NT2/D1 (cell line): Measurements from ENCODE around the gene GLI1.
A peak's percentile ranks its signal among the peaks of the same experiment; 100 is the strongest.
"Not testable (repeated sequence)": the region's sequence is repeated elsewhere in the genome, so short reads cannot be mapped to it uniquely, and the experiment has no call there.

Source experiments
- DNase-seq: peaks from one replicate; pipeline ENCODE4 v3.0.0-alpha.2; 2011; ENCODE audit warnings: low read depth, low spot score
- H3K27me3 ChIP-seq: 2 replicates; pipeline ENCODE4 v1.6.0; 2011; ENCODE audit warnings: mild to moderate bottlenecking; ENCODE audit not compliant: insufficient read length, insufficient read depth
- H3K36me3 ChIP-seq: 2 replicates; pipeline ENCODE4 v1.6.1; 2011; ENCODE audit warnings: mild to moderate bottlenecking, low read length, mixed read lengths; ENCODE audit not compliant: insufficient read depth, insufficient read length
- H3K4me1 ChIP-seq: 2 replicates; pipeline ENCODE4 v1.5.1; 2011; ENCODE audit not compliant: insufficient read depth, insufficient read length
- H3K4me3 ChIP-seq: 2 replicates; pipeline ENCODE4 v1.5.1; 2011; ENCODE audit warnings: low read depth; ENCODE audit not compliant: insufficient read length
- H3K9ac ChIP-seq: 2 replicates; pipeline ENCODE4 v1.6.0; 2011; ENCODE audit warnings: low read depth; ENCODE audit not compliant: insufficient read length
- H3K9me3 ChIP-seq: 2 replicates; pipeline ENCODE4 v1.5.1; 2011; ENCODE audit warnings: mild to moderate bottlenecking, low read length; ENCODE audit not compliant: insufficient read depth
- SUZ12 ChIP-seq: IDR thresholded peaks from 2 replicates; pipeline ENCODE4 v1.6.1; 2011; ENCODE audit not compliant: insufficient read length, insufficient read depth; ENCODE audit errors: extremely low read depth
- YY1 ChIP-seq: IDR thresholded peaks from 2 replicates; pipeline ENCODE4 v1.6.1; 2011; ENCODE audit not compliant: insufficient read length, insufficient read depth
- ZNF274 ChIP-seq: IDR thresholded peaks from 2 replicates; pipeline ENCODE4 v1.6.1; 2011; ENCODE audit warnings: mild to moderate bottlenecking, low read depth, low read length

GLI1 gene

DNA sequence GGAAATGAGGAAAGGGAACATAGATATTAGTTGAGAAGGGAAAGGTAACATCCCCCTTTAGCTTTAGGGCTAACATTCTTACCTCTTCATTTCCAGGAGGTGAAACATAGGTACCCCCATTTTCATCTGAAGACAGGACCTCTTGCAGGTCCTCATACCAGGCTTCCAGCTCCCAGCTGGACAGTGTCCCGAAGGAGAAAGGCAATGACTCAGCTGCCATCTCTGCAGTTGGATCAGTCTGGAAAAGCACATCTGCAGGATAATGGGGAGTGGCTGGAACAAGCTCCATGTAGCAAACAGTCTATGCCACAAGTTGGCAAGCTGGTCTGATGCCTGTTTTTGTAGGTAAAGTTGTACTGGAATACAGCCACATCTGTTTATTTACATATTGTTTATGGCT is 57.6 kb downstream of the GLI1 start:
- peaks cover 70% of the 10 kb centered on the region for H3K36me3 ChIP-seq
- H3K4me3 ChIP-seq: no peak overlapping the region
- H3K4me1 ChIP-seq: peaks cover 3% of the 10 kb centered on the region
- H3K27me3 ChIP-seq: no peaks in the 10 kb centered on the region
- TF ChIP-seq ZNF274 (no peak), YY1 (no peak), SUZ12 (no peak)
- no peak overlapping the region for H3K9ac ChIP-seq
- no peak for DNase-seq
- no peaks in the 10 kb centered on the region for H3K9me3 ChIP-seq

DNA sequence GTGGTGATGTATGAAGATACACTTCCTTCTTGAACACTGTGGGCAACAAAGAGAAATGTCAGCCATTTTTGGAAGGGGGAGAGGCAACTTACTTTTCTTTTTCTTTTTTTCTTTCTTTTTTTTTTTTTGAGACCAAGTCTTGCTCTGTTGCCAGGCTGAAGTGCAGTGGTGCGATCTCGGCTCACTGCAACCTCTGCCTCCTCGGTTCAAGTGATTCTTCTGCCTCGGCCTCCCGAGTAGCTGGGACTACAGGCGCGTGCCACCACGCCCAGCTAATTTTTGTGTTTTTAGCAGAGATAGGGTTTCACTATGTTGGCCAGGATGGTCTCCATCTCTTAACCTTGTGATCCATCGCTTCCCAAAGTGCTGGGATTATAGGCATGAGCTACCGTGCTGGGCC is 58.1 kb downstream of the GLI1 start:
- not testable (repeated sequence) for H3K9ac ChIP-seq, H3K9me3 ChIP-seq, H3K4me3 ChIP-seq, DNase-seq, H3K4me1 ChIP-seq, H3K27me3 ChIP-seq
- H3K36me3 ChIP-seq: peaks cover 65% of the 10 kb centered on the region

DNA sequence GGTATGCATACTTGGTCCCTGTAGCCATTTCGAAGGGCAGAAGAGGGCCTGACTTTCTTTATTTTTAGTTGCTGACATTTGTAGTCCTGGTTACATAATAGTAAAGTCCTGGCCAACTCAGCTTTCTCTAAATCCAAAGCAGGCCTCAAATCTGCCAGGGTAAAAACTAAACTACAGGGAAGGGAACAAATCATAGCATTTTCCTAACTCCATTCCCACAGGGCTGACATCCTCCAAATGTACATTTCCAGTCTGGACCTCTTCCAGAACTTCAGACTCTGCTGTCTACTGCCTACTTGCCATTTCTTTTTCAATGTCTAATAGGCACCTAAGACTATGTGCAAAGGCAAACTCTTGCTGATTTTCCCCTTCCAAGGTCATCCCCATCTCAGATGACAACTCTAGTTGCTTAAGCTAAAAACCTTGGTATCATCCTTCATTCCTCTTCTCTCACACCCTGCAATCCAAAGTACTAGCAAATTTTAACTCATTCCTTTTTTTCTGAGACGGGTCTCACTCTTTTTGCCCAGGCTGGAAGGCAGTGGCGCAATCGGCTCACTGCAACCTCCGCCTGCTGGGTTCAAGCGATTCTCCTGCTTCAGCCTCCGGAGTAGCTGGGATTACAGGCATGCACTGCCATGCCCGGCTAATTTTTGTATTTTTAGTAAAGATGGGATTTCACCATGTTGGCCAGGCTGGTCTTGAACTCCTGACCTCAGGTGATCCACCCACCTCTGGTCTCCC is 58.8 kb downstream of the GLI1 start:
- Histone ChIP-seq H3K36me3 (peaks cover 58% of the 10 kb centered on the region), H3K4me3 (peak overlapping the region; percentile 84), H3K9ac (peak overlapping the region; percentile 5)

DNA sequence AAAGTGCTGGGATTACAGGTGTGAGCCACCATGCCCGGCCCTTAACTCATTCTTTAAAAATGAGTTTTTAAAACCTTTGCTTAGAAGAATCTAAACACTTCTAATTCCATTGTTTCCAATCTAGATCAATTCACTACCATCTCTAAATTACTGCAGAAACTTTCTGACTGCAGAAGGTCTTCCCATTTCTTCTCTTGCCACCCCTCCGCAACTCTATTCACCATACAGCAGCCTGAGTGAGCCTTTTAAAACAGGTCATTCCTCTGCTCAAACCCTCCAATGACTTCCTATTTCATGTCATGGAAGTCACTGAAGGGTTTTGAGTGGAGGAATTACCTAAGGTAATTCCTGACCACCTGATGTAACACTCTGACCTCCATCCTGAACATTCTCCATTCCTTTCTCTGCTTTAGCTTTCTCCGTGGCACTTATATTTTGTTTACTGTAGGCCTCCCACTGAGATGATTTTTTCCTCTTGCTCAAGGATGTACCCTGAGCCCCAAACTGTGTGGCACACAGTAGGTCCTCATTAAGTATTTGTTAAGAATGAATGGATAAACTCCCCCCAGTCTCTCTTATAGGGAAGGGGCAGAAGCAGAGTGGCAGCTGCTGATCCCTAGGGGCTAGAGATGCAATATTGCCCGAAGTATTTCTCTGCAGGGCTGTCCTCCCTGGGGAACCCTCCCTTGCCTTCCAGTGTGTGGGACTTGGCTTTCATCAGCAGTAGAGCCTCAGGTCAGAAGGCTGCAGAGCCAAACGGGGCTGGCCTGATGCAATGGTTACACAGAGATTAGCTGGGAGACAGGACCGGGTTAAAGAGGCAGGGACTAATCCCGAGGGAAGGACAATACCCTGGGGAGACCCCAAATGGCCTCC is 59.6 kb downstream of the GLI1 start:
- peak overlapping the region; percentile 84 for H3K4me3 ChIP-seq
- no peak for DNase-seq
- peak overlapping the region; percentile 95 for H3K9ac ChIP-seq
- H3K9me3 ChIP-seq: no peaks in the 10 kb centered on the region
- H3K4me1 ChIP-seq: peaks cover 5% of the 10 kb centered on the region
- peaks cover 59% of the 10 kb centered on the region for H3K36me3 ChIP-seq
- no peaks in the 10 kb centered on the region for H3K27me3 ChIP-seq
- no peak for TF ChIP-seq ZNF274
- no peak for TF ChIP-seq YY1
- TF ChIP-seq SUZ12: no peak

More for the DNA sequence above, 58.8 kb downstream of the GLI1 start:
- Histone ChIP-seq H3K9me3 (no peaks in the 10 kb centered on the region), H3K27me3 (no peaks in the 10 kb centered on the region), H3K4me1 (peaks cover 3% of the 10 kb centered on the region)
- DNase-seq: no peak
- TF ChIP-seq YY1: no peak
- no peak for TF ChIP-seq SUZ12

DNA sequence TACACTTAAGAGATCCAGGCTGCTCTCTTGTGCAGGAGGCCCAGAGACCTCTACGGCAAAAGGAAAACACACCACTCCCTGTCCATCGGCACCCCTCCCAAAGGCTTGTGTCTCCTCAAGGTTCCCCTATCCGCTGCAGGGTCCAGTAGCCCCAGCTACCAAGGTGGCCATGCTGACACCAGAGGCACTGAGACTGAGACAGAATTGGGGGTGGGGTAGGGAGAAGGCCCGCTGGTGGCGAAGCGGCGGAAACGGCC is 60.1 kb downstream of the GLI1 start:
- Histone ChIP-seq H3K27me3 (no peaks in the 10 kb centered on the region), H3K4me1 (peaks cover 9% of the 10 kb centered on the region), H3K9ac (peak overlapping the region; percentile 95), H3K36me3 (peaks cover 59% of the 10 kb centered on the region), H3K4me3 (peak overlapping the region; percentile 84), H3K9me3 (no peaks in the 10 kb centered on the region)
- TF ChIP-seq SUZ12 (no peak), ZNF274 (no peak), YY1 (no peak)
- no peak for DNase-seq

DNA sequence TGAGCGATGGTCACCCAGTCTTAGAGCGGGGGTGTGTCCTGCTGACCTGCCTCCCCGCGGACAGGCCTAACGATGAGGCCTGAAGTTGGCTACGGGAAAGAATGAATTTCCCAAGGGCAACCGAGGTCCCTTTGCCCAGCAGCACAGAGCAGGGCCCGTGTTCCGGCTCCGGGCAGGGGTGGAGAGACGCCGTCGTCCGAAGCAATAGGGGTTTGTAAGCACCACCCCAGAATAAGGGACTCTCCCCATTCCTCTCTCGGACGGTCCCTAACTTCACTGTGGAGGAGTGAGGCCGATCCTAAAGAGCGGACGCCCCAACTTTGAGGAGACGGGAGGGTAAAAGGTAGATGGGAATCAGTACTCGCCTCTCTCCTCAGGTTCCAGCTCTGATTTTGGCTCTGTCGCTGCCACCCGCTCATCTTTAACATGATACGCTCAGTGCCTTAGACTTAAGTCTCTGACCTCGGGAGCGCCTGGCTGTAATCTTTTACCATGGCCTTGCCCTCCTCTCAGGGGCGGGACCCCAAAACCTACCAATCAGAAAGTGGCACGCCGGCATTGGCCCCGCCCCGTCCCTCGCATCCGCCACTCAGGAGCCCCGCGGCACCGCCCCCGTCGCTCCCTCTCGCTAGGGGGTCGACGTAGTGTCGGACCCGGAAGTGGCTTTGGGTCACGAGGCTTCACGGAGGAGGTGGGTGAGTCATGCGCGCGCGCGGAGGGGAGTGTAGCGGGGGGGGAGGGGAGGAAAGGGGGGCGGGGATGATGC is 60.7 kb downstream of the GLI1 start, which contains the start of gene DDIT3:
Gene DDIT3 (minus strand): TSS at position 462 of the 766 bp plus-strand sequence. CDS start 3,108 bp downstream, outside the sequence.
- no peaks in the 10 kb centered on the region for H3K27me3 ChIP-seq
- peak within 1 kb of the TSS; percentile 84 for H3K4me3 ChIP-seq
- peak; percentile 97 for DNase-seq
- no peaks in the 10 kb centered on the region for H3K9me3 ChIP-seq
- H3K4me1 ChIP-seq: peaks cover 9% of the 10 kb centered on the region
- peaks cover 59% of the 10 kb centered on the region for H3K36me3 ChIP-seq
- TF ChIP-seq SUZ12: no peak
- TF ChIP-seq YY1: no peak
- no peak for TF ChIP-seq ZNF274
- H3K9ac ChIP-seq: peak within 1 kb of the TSS; percentile 95

DNA sequence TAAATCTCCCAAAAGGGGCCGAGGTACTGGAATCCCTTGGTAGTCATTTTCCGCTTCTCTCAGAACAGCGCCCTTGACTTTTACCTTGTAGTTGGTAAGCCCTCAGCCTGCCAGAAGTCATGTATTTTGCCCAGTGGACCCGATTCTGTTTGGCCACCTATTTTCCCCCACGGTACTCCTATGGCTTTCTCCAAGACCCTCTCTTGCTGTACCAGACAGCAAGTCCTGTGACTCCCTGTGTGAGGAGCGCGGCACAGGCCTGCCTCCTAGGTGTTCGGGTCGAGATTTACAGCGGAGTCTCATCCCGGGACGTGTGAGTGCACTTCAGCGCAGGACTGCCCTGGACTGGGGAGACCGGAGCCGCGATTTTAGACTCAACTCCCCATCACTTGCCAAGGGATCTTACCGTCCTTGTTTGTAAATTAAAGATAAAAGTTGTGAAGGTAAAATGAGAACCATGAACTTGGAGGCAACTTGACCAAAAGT is 62.0 kb downstream of the GLI1 start:
- Histone ChIP-seq H3K9me3 (no peaks in the 10 kb centered on the region), H3K36me3 (peaks cover 58% of the 10 kb centered on the region), H3K27me3 (no peaks in the 10 kb centered on the region), H3K4me1 (peaks cover 13% of the 10 kb centered on the region), H3K9ac (peak overlapping the region; percentile 69), H3K4me3 (peak overlapping the region; percentile 53)
- DNase-seq: no peak
- TF ChIP-seq SUZ12 (no peak), ZNF274 (no peak), YY1 (no peak)
